Myocyte (in vitro differentiated cells): ENCODE results near the gene FBN3. TPM values are rescaled to one million over a fixed set of nuclear protein-coding genes. Genes with fewer than 3 reads are reported as not detected.

Experiments used
- DNase-seq: peaks from one replicate; pipeline ENCODE4 v3.0.0-alpha.2; 2012; ENCODE audit warnings: low read depth
- total RNA-seq: library from RNA; depleted of rRNA; stranded (reverse); fragments of >200 nt; gene quantifications from 2 replicates; pipeline ENCODE4 v1.2.3, GENCODE V29; 2014

Gene FBN3
- total RNA-seq, 1 donor from 2014 or later = not detected

- no peak for DNase-seq
Measured at GRCh38 chr19:8148410-8149260, 757 bp downstream of the FBN3 start.

DNA sequence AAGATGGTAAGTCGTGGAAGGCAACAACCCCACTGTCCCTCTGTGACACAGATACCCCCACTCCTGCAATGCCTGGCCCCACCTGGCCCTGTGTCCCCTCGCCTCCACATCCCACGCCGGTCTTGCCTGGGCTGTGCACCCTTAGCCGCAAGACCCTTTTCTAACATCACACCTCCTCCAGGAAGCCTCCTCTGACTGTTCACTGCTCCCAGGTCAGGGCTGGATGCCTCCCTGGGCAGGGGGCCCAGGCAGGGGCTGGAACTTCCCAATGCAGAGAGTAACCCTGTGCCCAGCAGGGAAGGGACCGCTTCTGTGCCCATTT lies 1.3 kb downstream of the FBN3 start:
- DNase-seq = no peak

- no peak for DNase-seq
Measured at GRCh38 chr19:8147582-8147978, 1.8 kb downstream of the FBN3 start.

DNA sequence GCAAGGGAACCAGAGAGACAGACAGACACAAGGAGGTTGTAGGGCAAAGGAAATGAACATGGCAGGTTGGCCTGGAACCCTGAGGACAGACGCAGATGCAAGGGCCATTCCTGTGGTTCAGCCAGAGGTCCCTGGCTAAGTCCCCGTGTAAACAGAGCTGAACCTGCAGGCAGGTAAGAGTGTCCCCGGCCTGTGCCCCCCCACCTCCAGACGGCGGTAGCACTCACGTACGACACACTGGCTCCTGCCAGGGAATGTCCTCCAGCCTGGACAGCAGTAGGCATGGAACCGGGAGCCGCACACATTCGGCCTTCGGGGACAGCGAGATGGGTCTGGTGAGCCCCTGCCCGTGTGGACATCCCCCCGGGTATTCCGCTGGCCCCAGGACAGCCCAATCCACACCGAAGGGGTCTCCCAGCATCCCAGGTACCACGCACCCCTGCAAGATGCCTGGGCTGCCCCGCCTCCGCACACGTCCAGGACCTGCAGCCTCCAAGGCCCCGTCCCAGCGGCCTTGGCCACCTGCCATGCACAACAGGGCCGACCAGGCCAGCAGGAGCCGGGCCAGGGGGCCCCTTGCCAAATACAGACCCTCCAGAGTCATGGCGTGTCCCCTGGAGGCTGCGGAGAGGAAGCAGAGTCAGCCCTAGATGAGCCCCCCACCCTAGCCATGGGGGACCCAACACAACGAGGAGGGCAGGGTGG lies 2.4 kb downstream of the FBN3 start:
- no peak for DNase-seq

DNA sequence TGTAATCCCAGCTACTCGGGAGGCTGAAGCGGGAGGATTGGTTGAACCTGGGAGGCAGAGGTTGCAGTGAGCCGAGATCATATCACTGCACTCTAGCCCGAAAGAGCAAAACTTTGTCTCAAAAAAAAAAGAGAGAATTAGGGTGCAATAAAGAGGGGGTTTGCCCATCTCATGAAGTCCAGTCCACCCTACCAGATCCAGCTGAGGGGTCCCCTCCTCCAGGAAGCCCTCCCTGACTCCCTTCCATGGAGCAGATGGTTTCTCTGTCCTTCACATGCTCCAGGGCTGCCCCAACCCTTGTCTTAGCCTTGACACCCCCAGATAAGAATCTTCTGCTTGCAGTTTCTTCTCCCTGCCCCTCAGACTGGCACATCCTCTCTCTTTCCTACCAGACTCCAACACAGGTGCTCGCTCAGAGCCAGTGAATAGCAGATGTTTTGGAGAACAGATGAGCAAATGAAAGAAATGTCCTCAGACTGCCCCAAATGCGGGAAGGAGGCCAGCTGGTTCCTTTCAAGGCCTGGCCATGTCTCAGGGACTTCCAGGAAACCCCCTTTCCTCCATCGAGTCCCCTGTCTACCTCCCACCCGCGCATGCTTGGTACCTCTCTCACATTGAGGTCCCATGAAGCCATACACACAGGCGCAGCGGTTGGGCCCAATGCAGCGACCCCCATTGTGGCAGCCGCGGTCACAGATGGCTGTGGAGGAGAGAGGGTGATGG lies 5.0 kb downstream of the FBN3 start:
- no peak for DNase-seq

DNA sequence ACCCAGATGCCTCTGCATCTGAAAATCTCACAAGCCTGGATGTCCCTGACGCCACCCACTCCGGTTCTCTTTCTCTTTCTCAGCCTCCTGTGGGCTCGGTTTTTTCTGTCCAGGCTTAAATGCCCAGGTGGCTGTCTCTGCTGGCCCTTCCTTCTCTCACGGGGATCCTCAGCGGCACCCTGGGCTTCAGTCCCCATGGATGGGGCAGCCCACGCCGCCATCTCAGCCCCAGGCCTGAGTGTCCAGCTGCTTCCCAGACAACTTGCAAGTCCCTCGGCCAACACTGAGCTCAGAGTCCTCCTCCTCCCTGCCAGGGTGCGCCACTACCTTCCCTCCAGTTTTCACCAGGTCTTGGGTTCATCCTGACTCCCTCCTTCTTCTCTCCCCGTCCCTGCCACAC lies 6.4 kb downstream of the FBN3 start:
- no peak for DNase-seq

DNA sequence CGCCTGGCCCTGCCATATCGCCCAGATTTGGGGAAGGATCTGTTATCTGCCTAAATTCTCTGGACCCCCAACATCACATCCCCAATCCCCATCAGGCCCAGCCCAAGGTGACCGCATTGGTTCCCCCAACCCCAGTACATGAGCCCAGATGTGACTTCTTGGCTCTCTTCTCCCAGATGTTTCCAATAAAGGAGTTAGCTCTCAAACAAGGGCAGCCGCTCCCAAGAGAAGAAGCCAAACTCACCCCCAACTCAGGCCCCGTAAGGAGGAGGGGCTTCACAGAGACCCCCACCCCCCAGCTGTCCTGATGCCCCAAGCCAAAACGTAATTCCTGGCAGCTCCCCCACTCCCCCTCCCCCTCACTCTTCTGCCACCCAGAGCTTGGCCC lies 6.9 kb downstream of the FBN3 start:
- no peak for DNase-seq

DNA sequence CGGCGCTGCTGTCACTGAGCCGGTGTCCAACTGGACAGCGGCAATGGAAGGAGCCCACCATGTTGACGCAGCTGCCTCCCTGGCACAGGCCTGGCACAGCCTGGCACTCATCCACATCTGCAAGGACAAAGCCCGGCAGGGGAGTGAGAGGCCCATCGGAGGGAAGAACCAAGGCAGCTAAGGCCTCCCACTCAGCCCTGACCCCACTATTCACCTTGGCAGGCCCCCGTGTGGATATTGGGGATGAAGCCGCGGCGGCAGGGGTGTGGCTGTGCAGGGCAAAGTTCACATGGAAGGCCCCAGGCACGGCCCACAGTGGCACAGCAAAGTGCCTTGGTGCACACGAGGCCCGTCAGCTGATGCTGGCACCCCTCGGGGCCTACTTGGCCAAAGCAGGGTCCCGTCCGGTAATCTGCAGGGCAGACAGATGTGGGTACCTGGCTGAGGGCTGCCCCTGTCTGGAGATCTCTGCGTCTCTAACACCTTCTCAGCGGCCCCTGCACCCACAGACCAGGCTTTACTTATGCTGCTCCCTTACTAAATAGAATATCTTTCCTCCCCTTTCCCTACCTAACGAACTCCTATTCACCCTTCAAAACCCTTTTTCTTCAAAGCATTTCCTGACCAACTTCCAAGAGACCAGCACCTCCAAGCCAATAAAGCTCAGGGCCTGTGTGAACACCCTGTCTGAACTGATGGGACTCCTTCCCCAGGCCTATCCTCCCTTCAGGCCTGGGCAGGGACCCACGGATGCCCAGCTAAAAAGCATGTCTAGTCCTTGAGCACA lies 7.5 kb downstream of the FBN3 start:
- no peak for DNase-seq

DNA sequence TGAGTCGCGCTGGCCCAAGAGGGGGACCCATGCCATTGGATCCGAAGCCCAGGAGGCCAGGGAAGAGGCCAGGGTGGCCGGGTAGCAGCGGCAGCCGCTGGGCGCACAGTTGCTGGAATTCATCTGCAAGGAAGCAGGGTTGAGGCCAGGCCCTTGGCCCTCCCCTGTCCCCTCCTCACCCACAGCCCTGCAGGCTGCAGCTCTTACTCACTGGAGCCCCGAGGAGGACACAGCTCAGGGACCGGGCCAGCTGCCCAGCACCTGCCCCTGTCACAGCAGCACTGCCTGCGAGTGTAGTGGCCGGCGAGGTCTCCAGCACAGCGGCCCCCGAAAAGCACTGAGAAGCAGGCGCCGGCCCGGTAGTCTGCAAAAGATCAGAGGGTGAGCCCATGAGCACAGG lies 11.2 kb downstream of the FBN3 start:
- peak; percentile 58 for DNase-seq

DNA sequence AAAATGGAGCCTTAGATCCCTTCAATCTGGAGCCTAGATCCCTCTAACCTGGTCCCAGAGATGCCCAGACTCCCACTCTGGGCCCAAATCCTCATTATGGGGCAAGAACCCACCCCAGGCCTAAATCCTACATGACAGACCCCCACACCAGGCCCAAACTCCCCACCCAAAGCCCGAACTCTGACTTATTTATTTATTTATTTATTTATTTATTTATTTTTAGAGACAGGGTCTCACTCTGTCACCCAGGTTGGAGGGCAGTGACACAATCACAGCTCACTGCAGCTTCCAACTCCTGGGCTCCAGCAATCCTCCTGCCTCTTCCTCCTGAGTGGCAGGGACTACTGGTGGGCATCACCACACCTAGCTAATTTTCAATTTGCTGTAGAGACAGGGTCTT lies 12.0 kb downstream of the FBN3 start:
- no peak for DNase-seq

- DNase-seq = no peak
Measured at GRCh38 chr19:8135946-8136618, 13.3 kb downstream of the FBN3 start.

GRCh38 chr19:8132858-8133458 lies 16.4 kb downstream of the FBN3 start:
- no peak for DNase-seq

GRCh38 chr19:8131517-8131916 lies 17.9 kb downstream of the FBN3 start:
- no peak for DNase-seq

DNA sequence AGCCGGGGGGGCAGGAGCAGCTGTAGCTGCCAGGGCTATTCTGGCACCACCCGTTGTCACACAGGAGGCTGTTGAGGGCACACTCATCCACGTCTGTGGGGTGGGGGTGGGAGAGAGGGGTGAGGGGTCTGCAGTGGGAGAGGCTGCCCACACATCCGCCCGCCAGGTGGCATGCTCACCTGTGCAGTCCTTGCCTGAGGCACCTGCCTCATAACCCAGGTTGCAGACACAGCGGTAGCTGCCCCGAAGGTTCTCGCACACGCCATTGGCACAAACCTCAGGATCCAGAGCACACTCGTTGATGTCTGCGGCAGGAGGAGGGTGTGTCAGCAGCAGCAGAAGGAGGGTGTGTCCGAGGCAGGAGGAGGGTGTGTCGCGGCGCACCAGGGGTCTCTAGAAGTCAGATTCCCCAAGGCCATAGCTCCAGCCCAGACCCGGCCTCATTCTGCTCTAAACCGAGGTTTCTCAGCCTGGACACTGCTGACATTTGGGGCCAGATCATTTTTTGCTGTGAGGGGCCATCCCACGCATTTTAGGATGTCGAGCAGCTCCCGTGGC lies 20.3 kb downstream of the FBN3 start:
- DNase-seq = no peak

GRCh38 chr19:8128551-8128950 lies 20.8 kb downstream of the FBN3 start:
- no peak for DNase-seq

DNA sequence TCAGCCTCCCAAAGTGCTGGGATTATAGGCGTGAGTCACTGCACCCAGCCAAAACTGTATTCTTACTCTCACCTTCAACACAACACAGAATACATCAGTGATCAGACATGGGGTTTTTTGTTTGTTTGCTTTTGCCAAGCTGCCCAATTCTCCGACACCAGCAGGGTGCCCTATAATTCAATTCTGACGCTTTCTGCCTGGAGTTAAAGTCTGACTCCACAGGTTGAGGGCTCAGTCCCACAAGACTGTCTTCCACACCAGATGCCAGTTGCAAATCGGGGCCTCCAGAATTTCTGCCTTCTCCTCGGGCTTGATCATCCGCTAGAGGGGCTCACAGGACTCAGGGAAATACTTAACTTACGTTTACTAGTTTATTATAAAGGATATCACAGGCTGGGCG lies 22.1 kb downstream of the FBN3 start:
- DNase-seq = no peak

GRCh38 chr19:8126511-8126910 lies 22.9 kb downstream of the FBN3 start:
- no peak for DNase-seq

GRCh38 chr19:8126008-8126407 lies 23.4 kb downstream of the FBN3 start:
- no peak for DNase-seq

GRCh38 chr19:8123683-8124082 lies 25.7 kb downstream of the FBN3 start:
- no peak for DNase-seq
